ENCODE results near the gene LRRC49.
"Not testable (repeated sequence)": the region's sequence is repeated elsewhere in the genome, so short reads cannot be mapped to it uniquely, and the experiment has no call there.

LRRC49 gene

DNA sequence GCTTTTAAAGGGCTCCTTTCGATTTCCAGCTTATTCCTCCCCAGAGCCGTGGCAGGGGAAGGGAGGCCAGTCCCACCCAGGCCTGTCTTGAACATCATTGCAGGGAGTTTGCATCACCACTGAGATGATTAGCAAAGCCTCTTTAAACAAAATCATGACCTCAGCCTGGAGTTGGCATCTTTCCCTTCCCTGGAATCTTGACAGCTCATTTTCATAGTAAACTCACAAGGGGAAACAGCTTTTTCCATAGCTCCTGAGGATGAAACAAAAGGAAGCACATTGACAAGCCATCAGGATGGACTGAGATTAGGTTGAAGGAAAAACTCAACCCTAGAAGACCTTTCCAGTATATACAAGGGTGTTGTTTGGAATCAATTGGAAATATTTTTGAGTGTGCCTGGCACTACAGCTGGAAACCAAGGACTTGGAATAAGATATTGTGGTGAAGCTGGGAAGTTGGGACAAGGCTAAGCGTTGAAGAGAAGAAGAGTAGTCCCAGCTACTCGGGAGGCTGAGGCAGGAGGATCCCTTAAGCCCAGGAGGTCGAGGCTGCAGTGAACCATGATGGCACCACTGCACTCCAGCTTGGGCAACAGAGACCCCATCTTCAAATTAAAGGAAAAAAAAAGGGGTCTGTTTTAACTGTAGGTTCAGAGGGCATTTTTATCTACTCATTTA lies 35.6 kb upstream of the LRRC49 start:
- DNase-seq (ENCODE audit: extremely low read depth, insufficient read length): no peak
- Histone ChIP-seq H3K4me3 (replicated peaks; ENCODE audit: low read depth, low read length) (no peak overlapping the region), H3K36me3 (ENCODE audit: control insufficient read depth, insufficient read depth, low read length) (no peaks in the 10 kb centered on the region), H3K27me3 (replicated peaks; ENCODE audit: control insufficient read depth, insufficient read depth, low read length) (no peaks in the 10 kb centered on the region)
- TF ChIP-seq, protein P1, sequence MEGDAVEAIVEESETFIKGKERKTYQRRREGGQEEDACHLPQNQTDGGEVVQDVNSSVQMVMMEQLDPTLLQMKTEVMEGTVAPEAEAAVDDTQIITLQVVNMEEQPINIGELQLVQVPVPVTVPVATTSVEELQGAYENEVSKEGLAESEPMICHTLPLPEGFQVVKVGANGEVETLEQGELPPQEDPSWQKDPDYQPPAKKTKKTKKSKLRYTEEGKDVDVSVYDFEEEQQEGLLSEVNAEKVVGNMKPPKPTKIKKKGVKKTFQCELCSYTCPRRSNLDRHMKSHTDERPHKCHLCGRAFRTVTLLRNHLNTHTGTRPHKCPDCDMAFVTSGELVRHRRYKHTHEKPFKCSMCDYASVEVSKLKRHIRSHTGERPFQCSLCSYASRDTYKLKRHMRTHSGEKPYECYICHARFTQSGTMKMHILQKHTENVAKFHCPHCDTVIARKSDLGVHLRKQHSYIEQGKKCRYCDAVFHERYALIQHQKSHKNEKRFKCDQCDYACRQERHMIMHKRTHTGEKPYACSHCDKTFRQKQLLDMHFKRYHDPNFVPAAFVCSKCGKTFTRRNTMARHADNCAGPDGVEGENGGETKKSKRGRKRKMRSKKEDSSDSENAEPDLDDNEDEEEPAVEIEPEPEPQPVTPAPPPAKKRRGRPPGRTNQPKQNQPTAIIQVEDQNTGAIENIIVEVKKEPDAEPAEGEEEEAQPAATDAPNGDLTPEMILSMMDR (IDR thresholded peaks at IDR 0.05; ENCODE audit: insufficient read depth, low read length, poor library complexity, severe bottlenecking): no peak

DNA sequence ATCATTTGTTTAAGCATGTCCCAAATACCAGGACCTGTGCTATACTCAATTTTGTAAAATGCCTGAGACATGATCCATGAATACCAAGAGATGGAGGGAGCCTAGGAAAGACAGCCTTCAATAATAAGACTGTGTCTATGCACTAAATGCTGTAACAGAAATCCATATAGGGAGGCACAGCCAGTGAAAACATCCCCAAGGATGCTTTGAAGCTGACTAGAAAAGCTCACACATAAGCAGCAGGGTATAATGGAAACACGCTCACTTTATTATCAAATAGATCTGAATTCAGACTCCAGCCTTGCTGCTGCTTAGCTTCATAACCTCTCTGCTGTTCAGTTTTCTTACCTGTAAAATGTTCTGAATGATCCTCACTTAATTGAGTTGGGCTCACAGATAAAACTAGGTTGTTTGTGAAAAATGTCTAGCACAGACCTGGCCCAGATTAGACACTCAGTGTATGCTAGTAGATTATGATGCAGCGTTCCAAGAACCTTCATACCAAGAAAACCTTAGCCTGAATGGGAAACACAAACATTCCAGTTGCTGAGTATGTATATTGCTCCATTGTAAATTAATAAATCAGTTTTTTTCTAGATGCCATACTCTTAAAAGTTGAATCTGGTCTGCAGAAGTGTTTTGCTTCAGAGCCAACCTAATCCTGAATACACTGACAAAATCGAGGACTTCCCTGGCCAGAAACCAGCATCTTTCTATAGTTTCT lies 34.9 kb upstream of the LRRC49 start:
- TF ChIP-seq, protein P1 (IDR thresholded peaks at IDR 0.05; ENCODE audit: insufficient read depth, low read length, poor library complexity, severe bottlenecking): no peak
- no peaks in the 10 kb centered on the region for H3K27me3 ChIP-seq (replicated peaks; ENCODE audit: control insufficient read depth, insufficient read depth, low read length)
- no peaks in the 10 kb centered on the region for H3K36me3 ChIP-seq (ENCODE audit: control insufficient read depth, insufficient read depth, low read length)
- H3K4me3 ChIP-seq (replicated peaks; ENCODE audit: low read depth, low read length): no peak overlapping the region
- no peak for DNase-seq (ENCODE audit: extremely low read depth, insufficient read length)

DNA sequence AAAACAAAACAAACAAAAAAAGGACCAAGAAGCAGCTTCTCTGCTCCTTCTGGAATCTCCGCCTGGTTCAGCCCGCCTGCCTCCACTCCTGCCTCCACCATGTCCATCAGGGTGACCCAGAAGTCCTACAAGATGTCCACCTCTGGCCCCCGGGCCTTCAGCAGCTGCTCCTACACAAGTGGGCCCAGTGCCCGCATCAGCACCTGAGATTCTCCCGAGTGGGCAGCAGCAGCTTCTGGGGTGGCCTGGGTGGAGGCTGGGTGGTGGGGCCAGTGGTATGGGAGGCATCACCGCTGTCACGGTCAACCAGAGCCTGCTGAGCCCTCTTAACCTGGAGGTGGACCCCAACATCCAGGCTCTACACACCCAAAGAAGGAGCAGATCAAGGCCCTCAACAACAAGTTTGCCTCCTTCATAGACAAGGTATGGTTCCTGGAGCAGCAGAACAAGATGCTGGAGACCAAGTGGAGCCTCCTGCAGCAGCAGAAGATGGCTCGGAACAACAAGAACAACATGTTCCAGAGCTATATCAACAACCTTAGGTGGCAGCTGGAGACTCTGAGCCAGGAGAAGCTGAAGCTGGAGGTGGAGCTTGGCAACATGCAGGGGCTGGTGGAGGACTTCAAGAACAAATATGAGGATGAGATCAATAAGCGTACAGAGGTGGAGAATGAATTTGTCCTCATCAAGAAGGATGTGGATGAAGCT lies 33.9 kb upstream of the LRRC49 start:
- not testable (repeated sequence) for H3K27me3 ChIP-seq (replicated peaks; ENCODE audit: control insufficient read depth, insufficient read depth, low read length); H3K4me3 ChIP-seq (replicated peaks; ENCODE audit: low read depth, low read length); H3K36me3 ChIP-seq (ENCODE audit: control insufficient read depth, insufficient read depth, low read length); DNase-seq (ENCODE audit: extremely low read depth, insufficient read length)

DNA sequence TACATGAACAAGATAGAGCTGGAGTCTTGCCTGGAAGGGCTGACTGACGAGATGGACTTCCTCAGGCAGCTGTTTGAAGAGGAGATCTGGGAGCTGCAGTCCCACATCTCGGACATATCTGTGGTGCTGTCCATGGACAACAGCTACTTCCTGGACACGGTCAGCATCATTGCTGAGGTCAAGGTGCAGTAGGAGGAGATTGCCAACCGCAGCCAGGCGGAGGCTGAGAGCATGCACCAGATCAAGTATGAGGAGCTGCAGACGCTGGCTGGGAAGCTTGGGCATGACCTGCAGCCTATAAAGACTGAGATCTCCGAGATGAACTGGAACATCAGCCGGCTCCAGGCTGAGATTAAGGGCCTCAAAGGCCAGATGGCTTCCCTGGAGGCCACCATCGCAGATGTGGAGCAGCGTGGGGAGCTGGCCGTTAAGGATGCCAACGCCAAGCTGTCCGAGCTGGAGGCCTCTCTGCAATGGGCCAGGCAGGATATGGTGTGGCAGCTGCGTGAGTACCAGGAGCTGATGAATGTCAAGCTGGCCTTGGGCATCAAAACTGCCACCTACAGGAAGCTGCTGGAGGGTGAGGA lies 33.2 kb upstream of the LRRC49 start:
- Histone ChIP-seq H3K36me3 (ENCODE audit: control insufficient read depth, insufficient read depth, low read length) (no peaks in the 10 kb centered on the region), H3K27me3 (replicated peaks; ENCODE audit: control insufficient read depth, insufficient read depth, low read length) (no peaks in the 10 kb centered on the region; the same call in 1 of the 2 replicates), H3K4me3 (replicated peaks; ENCODE audit: low read depth, low read length) (no peak overlapping the region)
- TF ChIP-seq, protein P1 (IDR thresholded peaks at IDR 0.05; ENCODE audit: insufficient read depth, low read length, poor library complexity, severe bottlenecking): no peak
- DNase-seq (ENCODE audit: extremely low read depth, insufficient read length): no peak

DNA sequence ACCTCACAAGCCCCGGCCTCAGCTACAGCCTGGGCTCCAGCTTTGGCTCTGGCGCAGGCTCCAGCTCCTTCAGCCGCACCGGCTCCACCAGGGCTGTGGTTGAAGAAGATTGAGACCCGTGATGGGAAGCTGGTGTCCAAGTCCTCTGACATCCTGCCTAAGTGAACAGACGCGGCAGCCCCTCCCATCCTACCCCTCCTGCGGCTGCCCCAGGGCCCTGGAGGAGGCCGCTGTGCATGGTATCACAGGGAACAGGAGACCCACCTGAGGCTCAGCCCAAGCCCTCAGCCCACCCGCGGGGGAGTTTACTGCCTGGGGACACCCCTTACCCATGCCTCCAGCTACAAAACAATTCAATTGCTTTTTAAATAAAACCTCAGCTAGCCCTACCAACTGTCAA lies 32.6 kb upstream of the LRRC49 start:
- H3K36me3 ChIP-seq (ENCODE audit: control insufficient read depth, insufficient read depth, low read length): no peaks in the 10 kb centered on the region
- TF ChIP-seq, protein P1 (IDR thresholded peaks at IDR 0.05; ENCODE audit: insufficient read depth, low read length, poor library complexity, severe bottlenecking): no peak
- H3K4me3 ChIP-seq (replicated peaks; ENCODE audit: low read depth, low read length): no peak overlapping the region
- H3K27me3 ChIP-seq (replicated peaks; ENCODE audit: control insufficient read depth, insufficient read depth, low read length): no peaks in the 10 kb centered on the region; the same call in 1 of the 2 replicates
- no peak for DNase-seq (ENCODE audit: extremely low read depth, insufficient read length)
